ENCODE measurements around the gene IL15. TPM values are rescaled to one million over a fixed set of nuclear protein-coding genes. Genes with fewer than 3 reads are reported as not detected.

Gene IL15
- total RNA-seq, 2 donors from 2014 or later: 0.66 to 2.1 TPM

DNA sequence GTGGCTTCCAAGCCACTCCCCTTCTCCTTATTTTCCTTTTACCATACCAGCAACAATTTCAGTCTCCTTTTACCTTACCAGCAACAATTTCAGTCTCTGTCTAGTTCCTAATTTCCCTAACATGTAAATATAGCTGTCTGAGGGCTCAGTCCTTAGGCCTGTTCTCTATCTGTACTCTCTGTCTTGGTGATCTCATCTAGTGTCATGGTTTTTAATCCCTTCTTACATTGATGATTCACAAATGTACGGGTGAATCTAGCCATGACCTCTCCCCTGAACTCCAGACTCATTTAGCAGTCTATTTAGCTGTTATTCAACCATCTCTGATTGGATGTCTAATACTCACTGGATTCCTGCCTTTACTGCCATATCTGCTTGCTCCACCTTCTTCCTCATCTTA, 7.2 kb downstream of the IL15 start:
- intact Hi-C loops (cut with DNase I): no loop called here
- Histone ChIP-seq H3K36me3 (replicated peaks in 1 of 2; ENCODE audit: insufficient read depth in 1 of 2, low read depth in 2 of 2) (no peaks in the 10 kb centered on the region), H3K4me3 (no peak overlapping the region), H3K27ac (no peak overlapping the region), H3K9me3 (no peaks in the 10 kb centered on the region), H3K27me3 (no peaks in the 10 kb centered on the region), H3K4me1 (no peaks in the 10 kb centered on the region)
- DNase-seq (no peak), ATAC-seq (no peak)
- TF ChIP-seq, protein P1, sequence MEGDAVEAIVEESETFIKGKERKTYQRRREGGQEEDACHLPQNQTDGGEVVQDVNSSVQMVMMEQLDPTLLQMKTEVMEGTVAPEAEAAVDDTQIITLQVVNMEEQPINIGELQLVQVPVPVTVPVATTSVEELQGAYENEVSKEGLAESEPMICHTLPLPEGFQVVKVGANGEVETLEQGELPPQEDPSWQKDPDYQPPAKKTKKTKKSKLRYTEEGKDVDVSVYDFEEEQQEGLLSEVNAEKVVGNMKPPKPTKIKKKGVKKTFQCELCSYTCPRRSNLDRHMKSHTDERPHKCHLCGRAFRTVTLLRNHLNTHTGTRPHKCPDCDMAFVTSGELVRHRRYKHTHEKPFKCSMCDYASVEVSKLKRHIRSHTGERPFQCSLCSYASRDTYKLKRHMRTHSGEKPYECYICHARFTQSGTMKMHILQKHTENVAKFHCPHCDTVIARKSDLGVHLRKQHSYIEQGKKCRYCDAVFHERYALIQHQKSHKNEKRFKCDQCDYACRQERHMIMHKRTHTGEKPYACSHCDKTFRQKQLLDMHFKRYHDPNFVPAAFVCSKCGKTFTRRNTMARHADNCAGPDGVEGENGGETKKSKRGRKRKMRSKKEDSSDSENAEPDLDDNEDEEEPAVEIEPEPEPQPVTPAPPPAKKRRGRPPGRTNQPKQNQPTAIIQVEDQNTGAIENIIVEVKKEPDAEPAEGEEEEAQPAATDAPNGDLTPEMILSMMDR (IDR thresholded peaks at IDR 0.05): no peak
- TF ChIP-seq POLR2A (IDR thresholded peaks at IDR 0.05): no peak
- WGBS, 2 donors: 43 to 55% methylated on average over 1 of the region's 1 CpG

DNA sequence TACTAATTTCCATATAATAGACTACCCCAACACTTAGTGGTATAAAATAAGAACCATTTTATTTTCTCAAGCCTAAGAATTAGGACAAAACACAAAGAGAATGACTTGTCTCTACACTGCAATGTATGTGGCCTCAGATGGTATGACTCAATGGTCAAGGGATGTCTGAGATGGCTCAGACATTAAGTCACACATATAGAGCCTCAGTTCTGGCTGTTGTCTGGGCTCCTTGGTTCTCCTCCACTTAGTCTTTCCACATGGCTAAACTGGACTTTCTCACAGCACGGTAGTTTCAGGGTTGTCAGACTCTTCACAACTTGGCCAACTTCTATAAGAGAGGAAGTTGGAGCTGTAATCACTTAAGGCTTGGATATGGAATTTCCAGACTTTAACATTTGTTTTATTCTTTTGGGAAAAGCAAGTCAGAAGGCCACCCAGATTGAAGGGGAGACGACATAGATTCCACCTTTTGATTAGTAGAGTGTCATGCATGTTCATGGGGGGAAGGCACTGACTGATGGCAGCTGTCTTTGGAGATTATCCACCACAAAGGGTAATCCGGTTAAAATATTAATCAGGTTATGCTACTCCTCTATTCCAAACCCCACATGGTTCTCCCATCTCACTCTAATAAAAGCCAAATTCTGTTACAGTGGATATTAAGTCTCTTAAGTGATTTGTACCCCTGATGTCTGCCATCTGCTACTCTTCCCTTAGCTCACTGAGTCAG, 9.4 kb downstream of the IL15 start:
- TF ChIP-seq POLR2A (IDR thresholded peaks at IDR 0.05): no peak
- TF ChIP-seq, protein P1 (IDR thresholded peaks at IDR 0.05): no peak
- 86 to 92% methylated on average over 3 of the region's 3 CpGs for WGBS, 2 donors
- no peak for ATAC-seq
- Histone ChIP-seq H3K27me3 (no peaks in the 10 kb centered on the region), H3K9me3 (no peaks in the 10 kb centered on the region), H3K4me1 (no peaks in the 10 kb centered on the region), H3K36me3 (replicated peaks in 1 of 2; ENCODE audit: insufficient read depth in 1 of 2, low read depth in 2 of 2) (no peaks in the 10 kb centered on the region), H3K27ac (no peak overlapping the region), H3K4me3 (no peak overlapping the region)
- no peak for DNase-seq
- intact Hi-C loops (cut with DNase I): no loop called here

DNA sequence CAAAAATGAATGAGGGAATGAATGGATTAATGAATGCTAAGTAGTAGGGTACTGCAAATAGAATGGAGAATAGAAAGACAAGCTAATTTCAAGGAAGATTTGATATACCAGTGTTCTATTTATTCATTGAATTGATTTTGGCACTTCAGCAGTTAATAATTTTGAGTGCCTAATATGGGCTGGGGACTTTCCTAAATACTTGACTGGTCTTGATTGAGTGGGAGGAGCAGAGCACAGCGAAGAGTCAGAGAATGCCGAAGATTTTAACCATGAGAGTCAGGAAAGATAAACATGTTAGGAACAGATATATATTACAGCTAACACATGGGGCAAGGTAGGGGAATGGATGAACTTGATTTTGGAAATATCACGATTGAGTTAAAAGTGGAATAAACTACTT, 10.6 kb downstream of the IL15 start:
- no peak overlapping the region for H3K27ac ChIP-seq
- H3K4me1 ChIP-seq: no peaks in the 10 kb centered on the region
- ATAC-seq (no peak), DNase-seq (no peak)
- TF ChIP-seq, protein P1 (IDR thresholded peaks at IDR 0.05): no peak
- no peak for TF ChIP-seq POLR2A (IDR thresholded peaks at IDR 0.05)
- H3K9me3 ChIP-seq: no peaks in the 10 kb centered on the region
- H3K27me3 ChIP-seq: no peaks in the 10 kb centered on the region
- H3K36me3 ChIP-seq (replicated peaks in 1 of 2; ENCODE audit: insufficient read depth in 1 of 2, low read depth in 2 of 2): no peaks in the 10 kb centered on the region
- WGBS, 2 donors: 75 to 81% methylated on average over 3 of the region's 3 CpGs
- no peak overlapping the region for H3K4me3 ChIP-seq
- intact Hi-C loops (cut with DNase I): no loop called here

DNA sequence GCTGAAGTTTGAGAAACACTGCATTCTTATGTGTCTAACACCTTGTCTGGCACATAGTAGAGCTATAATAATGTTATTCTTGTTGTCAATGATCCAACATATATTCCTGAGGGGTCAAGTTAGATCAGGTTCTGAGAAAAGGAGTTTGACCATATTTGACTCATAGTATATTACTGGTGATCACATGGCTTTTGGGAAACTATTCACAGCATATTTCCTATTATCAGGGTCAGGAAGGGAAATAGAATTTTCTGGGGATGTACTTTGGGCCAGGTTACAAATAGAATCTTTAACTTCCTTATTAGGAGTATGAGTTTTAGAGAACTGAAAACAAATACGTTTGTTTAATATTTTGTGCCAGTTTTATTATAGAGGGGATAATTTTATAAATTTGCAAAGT, 11.6 kb downstream of the IL15 start:
- Histone ChIP-seq H3K4me1 (peaks cover 7% of the 10 kb centered on the region), H3K4me3 (no peak overlapping the region), H3K9me3 (no peaks in the 10 kb centered on the region), H3K27me3 (no peaks in the 10 kb centered on the region), H3K36me3 (replicated peaks in 1 of 2; ENCODE audit: insufficient read depth in 1 of 2, low read depth in 2 of 2) (no peaks in the 10 kb centered on the region), H3K27ac (no peak overlapping the region)
- ATAC-seq: no peak
- 51 to 67% methylated on average over 1 of the region's 1 CpG for WGBS, 2 donors
- intact Hi-C loops (cut with DNase I): no loop called here
- DNase-seq: no peak
- no peak for TF ChIP-seq POLR2A (IDR thresholded peaks at IDR 0.05)
- TF ChIP-seq, protein P1 (IDR thresholded peaks at IDR 0.05): no peak

DNA sequence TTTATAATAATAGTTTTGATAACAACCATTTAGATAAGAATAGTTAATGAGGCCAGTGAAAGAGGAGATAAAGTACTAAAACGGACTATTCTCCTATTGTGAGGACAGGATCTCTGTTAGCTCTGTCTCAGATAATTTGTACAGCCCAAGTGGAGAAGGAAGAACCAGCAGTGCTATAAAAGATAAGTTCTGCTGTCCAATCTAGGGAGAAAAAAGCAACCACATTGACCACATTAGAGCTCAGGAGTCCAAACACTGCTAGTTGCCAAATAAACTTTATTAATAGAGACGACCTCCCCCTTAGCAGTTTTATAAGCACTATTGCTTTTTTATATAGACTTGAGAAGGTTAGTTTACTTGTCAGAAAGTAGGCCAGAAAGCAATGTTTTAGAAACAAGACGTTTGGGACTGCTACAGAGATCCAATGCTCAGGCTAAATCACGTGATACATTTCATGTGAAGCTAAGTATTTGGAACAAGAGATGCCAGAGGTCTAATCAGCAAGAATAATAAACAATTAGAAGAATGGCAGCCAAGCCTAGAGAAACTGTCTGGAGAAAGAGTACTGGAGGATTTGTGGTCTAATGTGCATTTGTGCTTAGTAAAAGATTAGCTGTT, 15.9 kb downstream of the IL15 start:
- 12 to 14% methylated on average over 4 of the region's 4 CpGs for WGBS, 2 donors
- DNase-seq (no peak), ATAC-seq (no peak)
- H3K27ac ChIP-seq: no peak overlapping the region
- H3K9me3 ChIP-seq: no peaks in the 10 kb centered on the region
- no peak overlapping the region for H3K4me3 ChIP-seq
- no peaks in the 10 kb centered on the region for H3K36me3 ChIP-seq (replicated peaks in 1 of 2; ENCODE audit: insufficient read depth in 1 of 2, low read depth in 2 of 2)
- TF ChIP-seq, protein P1 (IDR thresholded peaks at IDR 0.05): no peak
- TF ChIP-seq POLR2A (IDR thresholded peaks at IDR 0.05): no peak
- intact Hi-C loops (cut with DNase I): no loop called here
- no peaks in the 10 kb centered on the region for H3K27me3 ChIP-seq
- H3K4me1 ChIP-seq: peaks cover 7% of the 10 kb centered on the region
